ENCODE results near the gene PLXDC2. TPM values are rescaled to one million over a fixed set of nuclear protein-coding genes. Genes with fewer than 3 reads are reported as not detected.

Gene PLXDC2
- total RNA-seq, 2 experiments from 2014 or later, result not detected

DNA sequence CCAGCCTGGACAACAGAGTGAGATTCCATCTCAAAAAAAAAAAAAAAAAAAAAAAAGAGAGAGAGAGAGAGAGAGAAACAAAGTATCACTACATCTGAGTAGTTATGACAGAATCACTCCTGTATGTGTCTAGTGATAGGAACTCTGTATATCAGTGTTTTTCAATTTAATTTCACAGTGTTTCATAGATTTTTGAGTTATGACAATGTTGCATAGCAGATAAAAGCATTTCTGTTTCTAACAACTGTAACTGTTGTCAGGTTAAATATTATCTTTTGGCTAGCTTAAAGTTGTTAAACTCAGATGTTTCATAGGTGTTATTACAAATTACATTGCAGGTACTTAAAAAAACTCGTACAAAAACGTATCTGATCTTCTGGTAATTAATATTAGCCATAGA, 60.3 kb downstream of the PLXDC2 start:
- H3K9me3 Mint-ChIP-seq, result peaks cover 1% of the 10 kb centered on the region
- H3K36me3 Mint-ChIP-seq (ENCODE audit: low read depth), result no peaks in the 10 kb centered on the region
- intact Hi-C loops (cut with micrococcal nuclease), result no loop called here
- TF ChIP-seq, protein P1, sequence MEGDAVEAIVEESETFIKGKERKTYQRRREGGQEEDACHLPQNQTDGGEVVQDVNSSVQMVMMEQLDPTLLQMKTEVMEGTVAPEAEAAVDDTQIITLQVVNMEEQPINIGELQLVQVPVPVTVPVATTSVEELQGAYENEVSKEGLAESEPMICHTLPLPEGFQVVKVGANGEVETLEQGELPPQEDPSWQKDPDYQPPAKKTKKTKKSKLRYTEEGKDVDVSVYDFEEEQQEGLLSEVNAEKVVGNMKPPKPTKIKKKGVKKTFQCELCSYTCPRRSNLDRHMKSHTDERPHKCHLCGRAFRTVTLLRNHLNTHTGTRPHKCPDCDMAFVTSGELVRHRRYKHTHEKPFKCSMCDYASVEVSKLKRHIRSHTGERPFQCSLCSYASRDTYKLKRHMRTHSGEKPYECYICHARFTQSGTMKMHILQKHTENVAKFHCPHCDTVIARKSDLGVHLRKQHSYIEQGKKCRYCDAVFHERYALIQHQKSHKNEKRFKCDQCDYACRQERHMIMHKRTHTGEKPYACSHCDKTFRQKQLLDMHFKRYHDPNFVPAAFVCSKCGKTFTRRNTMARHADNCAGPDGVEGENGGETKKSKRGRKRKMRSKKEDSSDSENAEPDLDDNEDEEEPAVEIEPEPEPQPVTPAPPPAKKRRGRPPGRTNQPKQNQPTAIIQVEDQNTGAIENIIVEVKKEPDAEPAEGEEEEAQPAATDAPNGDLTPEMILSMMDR (IDR thresholded peaks at IDR 0.05), result no peak
- ChIA-PET CTCF (no interaction called here), POLR2A (no interaction called here)
- H3K27ac Mint-ChIP-seq, result no peak overlapping the region
- no peaks in the 10 kb centered on the region for H3K27me3 Mint-ChIP-seq
- no peaks in the 10 kb centered on the region for H3K4me1 Mint-ChIP-seq (ENCODE audit: low read depth)
- ATAC-seq, result no peak
- DNase-seq, result no peak
- H3K4me3 Mint-ChIP-seq, result no peak overlapping the region

DNA sequence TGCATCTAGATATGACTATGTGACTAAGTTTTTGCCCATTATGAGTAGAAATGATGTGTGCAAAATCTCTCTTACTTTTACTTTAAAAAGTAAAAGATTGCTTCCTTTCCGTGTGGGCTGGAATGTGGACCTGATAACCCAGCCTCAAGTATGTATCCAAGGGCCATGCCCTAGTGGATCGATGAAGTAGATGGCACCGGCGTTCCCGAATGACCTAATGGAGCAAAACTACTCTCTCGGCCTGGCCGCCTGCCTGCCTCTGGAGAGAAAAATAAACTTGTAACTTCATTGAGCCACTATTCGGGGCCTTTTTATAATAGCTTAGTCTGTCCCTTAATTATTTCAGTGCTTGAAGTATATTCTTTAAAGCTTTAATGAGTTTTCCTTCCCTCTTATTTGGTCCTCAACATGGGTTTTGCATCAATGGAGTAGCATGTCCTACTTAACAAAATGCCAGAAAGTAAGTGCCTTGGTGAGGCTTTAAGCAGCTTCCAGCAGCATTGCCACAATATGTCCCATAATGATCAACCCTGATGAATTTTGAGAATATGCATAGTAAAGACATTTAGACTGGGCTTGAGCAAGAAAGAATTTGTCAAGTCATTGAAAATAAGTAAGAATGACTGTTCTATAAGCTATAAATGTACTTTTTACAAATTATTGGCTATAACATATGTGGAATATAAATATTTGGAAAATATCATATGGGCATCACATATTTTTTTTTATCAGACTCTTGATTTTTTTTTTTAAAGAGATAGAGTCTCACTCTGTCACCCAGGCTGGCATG, 61.4 kb downstream of the PLXDC2 start:
- intact Hi-C loops (cut with micrococcal nuclease), result no loop called here
- Mint-ChIP-seq H3K4me3 (no peak overlapping the region), H3K36me3 (ENCODE audit: low read depth) (no peaks in the 10 kb centered on the region), H3K9me3 (peaks cover 4% of the 10 kb centered on the region), H3K27ac (no peak overlapping the region), H3K27me3 (no peaks in the 10 kb centered on the region), H3K4me1 (ENCODE audit: low read depth) (no peaks in the 10 kb centered on the region)
- TF ChIP-seq, protein P1 (IDR thresholded peaks at IDR 0.05), result no peak
- ATAC-seq (no peak), DNase-seq (no peak)
- ChIA-PET CTCF (interaction anchor here (1.0 kb wide), 1 partner anchor 84 kb away, joined by 3 read pairs; no protein-coding TSS in a partner anchor), POLR2A (no interaction called here)

DNA sequence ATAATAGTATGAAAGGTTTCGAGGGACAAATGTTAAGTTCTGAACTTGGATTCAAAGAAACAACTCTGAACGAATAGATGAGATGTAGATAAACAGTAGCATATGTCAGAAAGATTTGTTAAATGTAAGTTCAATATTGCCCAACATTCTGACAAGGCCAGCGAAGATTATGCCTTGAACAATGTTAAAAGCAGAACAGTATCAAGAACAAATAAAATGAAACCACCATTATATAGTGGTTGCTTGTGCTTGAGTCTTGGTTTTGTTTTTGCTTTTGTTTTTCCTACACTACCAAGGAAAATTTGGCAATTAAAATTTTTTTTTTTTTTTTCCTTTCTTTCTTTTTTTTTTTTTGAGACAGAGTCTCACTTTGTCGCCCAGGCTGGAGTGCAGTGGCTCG, 66.4 kb downstream of the PLXDC2 start:
- TF ChIP-seq, protein P1 (IDR thresholded peaks at IDR 0.05), result no peak
- CTCF ChIA-PET, result no interaction called here

DNA sequence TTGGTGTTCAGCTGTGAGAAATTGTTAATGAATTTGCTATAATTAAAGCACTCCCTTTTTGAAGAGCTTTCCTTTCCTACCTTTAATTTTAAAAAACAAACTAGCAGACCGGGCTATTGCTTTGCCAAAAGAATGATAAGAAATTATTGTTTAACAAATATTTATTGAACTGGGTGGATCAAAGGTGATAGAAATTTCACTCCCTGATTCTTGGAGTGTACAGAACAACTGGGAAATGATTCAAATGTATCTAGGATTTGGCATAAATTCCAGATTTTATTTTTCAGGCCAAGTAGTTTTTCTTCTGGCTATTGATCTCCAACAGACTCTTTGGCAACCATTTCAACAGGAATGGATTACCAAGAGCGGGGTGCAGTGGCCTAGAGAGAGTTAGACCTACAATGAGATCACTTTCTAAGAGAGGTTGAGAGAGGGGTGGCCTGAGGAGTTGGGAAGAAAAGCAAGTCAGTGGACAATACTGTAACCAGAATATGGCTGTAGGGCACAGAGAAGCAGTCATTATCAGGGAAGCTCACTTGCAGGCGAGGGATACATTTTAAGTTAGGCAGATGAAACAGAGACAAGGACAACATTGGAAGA, 71.9 kb downstream of the PLXDC2 start:
- Mint-ChIP-seq H3K36me3 (ENCODE audit: low read depth) (no peaks in the 10 kb centered on the region), H3K4me3 (no peak overlapping the region), H3K27ac (no peak overlapping the region), H3K27me3 (no peaks in the 10 kb centered on the region), H3K4me1 (ENCODE audit: low read depth) (no peaks in the 10 kb centered on the region), H3K9me3 (peaks cover 2% of the 10 kb centered on the region)
- ChIA-PET POLR2A (interaction anchor here (0.8 kb wide), 1 partner anchor 16 kb away, joined by 3 read pairs; no protein-coding TSS in a partner anchor), CTCF (no interaction called here)
- intact Hi-C loops (cut with micrococcal nuclease), result no loop called here
- DNase-seq (no peak), ATAC-seq (no peak)
- TF ChIP-seq, protein P1 (IDR thresholded peaks at IDR 0.05), result no peak

More for the DNA sequence above, 66.4 kb downstream of the PLXDC2 start:
- no peak for ATAC-seq
- no peaks in the 10 kb centered on the region for H3K36me3 Mint-ChIP-seq (ENCODE audit: low read depth)
- H3K27me3 Mint-ChIP-seq, result no peaks in the 10 kb centered on the region
- intact Hi-C loops (cut with micrococcal nuclease), result no loop called here
- DNase-seq, result no peak
- H3K4me3 Mint-ChIP-seq, result no peak overlapping the region
- peaks cover 4% of the 10 kb centered on the region for H3K9me3 Mint-ChIP-seq
- H3K27ac Mint-ChIP-seq, result no peak overlapping the region
- H3K4me1 Mint-ChIP-seq (ENCODE audit: low read depth), result no peaks in the 10 kb centered on the region
- POLR2A ChIA-PET, result no interaction called here

DNA sequence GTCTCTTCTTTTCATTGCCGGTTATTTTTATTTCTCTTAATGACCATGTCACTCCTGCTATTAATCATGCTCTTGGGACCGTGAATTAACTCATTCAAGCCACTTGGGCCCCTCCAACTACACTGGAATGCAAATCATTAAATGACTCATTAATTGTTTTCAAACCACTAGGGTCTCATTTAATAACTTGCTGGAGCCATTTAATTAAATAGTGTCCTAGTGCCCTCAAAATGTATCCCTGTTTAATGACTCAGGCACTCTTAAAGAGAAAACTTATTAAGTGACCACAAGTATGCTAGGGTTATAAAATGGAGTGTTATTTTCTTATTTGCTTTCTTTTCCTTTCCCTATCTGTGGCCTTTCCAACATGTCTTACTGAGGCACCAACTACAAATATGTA, 73.0 kb downstream of the PLXDC2 start:
- Mint-ChIP-seq H3K9me3 (peaks cover 2% of the 10 kb centered on the region), H3K27me3 (no peaks in the 10 kb centered on the region), H3K36me3 (ENCODE audit: low read depth) (no peaks in the 10 kb centered on the region), H3K4me3 (no peak overlapping the region), H3K27ac (no peak overlapping the region), H3K4me1 (ENCODE audit: low read depth) (no peaks in the 10 kb centered on the region)
- CTCF ChIA-PET, result no interaction called here
- ATAC-seq (no peak), DNase-seq (no peak)
- TF ChIP-seq, protein P1 (IDR thresholded peaks at IDR 0.05), result no peak
- intact Hi-C loops (cut with micrococcal nuclease), result no loop called here
- POLR2A ChIA-PET, result no interaction called here
